Raji (cell line): ENCODE data around the gene C2orf80.

Experiments used
- POLR2A ChIP-seq: IDR thresholded peaks from 2 replicates; pipeline ENCODE4 v1.6.1; 2011; ENCODE audit warnings: low read depth, low read length, control low read depth; ENCODE audit not compliant: insufficient read depth

The C2orf80 gene

DNA sequence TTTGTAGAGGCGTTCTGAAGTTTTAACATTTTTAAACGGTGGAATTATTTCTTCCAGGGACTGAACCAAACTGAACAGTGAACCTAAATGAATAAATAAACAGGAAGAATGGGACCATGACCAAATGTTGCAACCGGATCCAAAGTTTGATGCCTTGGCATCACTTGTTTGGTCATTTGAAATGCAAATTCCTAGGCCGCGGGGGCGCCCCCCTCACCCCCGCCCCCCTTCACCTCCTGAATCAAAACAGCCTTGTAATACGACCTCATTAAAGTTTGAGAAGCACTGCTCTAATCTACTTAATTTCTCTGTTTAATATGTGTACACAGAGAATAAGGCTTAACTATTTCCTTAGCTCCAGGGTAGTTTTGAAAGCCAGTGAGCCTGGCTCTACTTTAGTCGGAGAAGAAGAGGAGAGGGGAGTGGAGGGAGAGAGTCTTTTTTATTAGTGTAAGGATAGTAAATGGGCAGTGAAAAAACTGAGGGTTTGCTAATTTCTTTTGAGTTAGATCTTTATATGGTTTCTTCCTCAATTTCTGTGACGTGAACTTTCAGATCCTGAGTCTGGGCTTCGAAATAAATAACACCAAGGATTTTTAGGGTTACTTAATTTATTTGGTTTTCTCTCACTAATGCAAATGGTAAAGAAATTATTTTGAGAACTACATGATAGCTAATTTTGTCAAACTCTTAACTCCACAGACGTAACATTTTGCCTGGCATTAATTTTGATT is 5.7 kb downstream of the C2orf80 start:
- no peak for TF ChIP-seq POLR2A

DNA sequence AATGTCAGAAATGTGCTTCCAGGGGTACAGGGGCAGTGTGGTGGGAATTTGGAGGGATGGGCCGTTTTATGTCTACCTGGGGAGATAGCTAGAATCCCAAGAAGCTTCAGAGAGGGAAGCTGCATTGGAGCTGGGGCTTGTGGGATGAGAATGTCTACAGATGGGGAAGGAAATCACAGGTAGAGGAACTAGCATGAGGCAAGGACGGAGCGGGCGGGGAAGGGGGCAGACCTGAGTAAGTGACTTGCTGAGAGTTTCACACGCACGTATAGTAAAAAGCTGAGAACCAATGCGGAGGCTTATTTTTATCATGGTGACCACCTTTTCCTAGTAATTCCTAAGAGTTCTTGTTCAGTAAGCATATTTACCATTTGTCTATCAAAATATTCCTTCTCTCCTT is 6.3 kb downstream of the C2orf80 start:
- TF ChIP-seq POLR2A, result no peak

DNA sequence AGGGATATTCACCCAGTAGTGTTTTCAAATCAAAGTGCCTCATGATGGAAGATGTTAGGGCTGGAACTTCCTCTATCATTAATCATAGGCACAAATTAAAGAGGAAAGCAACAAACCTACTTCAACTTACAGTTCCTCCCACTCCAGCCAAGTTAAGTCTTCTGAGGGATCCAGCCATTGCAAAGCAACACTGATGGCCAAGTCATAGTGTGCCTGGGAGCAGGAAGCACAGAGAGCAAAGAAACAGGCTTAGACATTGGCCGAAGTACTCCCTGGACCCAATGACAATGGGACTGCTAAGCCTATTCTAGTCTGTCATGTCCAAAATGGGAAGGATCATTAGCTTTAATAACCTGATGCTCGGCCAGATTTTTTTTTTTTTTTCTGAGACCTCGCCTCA is 7.0 kb downstream of the C2orf80 start:
- no peak for TF ChIP-seq POLR2A

DNA sequence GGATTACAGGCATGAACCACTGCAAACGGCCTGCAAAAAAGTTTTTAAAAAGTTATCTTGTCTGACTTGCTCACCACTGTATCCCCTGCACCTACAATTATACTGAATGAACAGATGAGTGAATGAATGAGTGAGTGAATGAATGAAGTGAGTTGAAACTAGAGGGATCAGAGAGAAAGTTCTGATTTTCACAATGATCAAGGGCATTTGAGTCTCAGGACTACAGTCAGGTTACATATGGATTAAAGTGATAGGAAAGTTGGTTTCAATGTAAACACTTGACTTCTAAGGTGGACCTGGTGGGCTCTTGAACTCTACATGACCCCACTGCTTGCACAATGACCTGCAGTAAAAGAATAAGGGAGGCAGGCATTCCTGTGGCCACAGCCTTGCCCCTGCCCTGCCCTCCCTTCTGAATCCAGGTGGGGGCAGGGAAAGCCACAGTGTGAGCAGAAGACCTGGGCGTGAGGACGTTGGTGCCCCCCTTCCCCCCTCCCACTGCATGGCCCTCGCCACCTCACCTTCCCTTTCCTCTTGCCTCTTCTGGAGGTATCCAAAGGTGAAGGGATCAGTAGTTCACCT is 10.7 kb downstream of the C2orf80 start:
- no peak for TF ChIP-seq POLR2A

DNA sequence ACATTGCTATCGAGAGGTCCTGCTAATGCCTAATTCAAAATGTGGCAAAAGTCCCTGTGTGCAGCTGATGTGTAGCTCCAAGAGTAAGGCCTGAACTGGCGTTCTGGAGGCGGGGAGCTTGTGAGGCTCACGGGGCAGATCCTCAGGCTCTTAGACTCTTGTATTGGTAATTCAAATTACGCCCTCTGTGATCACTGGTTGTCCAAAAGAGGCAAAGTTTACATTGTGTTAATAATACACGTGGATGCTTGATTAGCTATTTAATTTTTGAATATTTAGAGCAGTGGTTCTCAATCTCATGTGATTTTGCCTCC is 14.0 kb downstream of the C2orf80 start:
- no peak for TF ChIP-seq POLR2A

DNA sequence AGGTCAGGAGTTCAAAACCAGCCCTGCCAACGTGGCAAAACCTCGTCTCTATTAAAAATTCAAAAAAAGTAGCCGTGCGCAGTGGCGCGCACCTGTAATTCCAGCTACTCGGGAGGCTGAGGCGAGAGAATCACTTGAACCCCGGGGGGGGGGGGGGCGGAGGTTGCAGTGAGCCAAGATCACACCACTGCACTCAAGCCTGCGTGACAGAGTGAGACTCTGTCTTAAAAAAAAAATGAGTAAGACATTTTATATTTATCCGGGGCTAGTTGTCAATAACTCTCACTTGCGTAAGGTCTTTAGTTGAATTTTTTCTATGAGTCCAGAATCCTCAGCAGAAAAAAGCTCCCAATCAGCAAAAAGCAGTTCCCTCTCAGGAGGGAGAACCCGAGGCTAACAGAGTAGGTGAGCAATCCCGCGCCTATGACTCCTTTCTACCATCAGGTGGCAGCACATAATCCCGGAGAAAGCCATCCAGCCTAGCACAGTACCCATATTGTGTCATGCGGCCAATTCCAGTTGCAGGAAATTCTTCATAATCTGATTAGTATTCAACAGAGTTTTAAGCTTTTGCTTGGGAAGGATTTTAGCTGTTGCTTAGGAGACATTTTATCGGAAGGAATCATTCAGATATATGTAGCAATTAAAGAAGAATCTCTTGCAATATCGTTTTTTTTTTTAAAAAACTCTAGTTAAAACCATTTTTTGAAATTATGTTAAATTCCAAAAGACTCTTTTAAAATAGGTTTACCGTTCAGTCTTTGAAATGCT is 14.6 kb downstream of the C2orf80 start:
- no peak for TF ChIP-seq POLR2A

DNA sequence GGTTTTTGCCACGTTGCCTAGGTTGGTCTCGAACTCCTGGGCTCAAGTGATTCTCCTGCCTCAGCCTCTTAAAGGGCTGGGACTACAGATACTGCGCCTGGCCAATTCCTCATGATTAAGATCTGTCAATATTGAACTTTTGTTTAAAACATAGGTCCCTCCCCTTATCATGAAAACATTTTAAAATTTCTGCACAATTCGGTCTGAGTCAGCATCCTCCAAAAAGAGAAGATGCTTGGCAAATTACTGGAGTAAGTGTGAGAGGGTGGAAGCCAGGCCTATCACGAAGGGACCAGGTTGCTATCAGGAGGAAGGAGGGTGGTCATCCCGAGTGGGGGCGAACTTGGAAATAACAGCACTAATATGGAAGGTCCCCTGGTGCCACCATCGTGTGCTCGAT is 15.7 kb downstream of the C2orf80 start:
- no peak for TF ChIP-seq POLR2A

DNA sequence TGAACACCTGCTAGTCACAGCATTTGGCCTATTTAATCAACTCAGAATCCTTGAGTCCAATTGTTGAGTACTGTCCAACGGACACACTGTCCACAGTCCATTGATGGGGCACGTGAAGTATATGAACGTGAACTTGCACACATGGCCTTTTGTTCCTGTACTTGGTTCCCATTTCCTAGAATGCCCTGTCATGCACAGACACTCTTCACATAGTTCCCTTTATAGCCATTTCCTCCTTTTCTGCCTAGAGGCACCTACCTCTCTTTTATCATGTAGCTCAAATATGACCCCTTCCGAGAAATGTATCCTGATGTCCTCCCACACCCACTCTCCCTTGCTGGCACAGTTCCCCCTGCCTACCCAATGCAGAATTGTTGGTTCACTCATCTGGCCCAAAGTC is 17.7 kb downstream of the C2orf80 start:
- no peak for TF ChIP-seq POLR2A

DNA sequence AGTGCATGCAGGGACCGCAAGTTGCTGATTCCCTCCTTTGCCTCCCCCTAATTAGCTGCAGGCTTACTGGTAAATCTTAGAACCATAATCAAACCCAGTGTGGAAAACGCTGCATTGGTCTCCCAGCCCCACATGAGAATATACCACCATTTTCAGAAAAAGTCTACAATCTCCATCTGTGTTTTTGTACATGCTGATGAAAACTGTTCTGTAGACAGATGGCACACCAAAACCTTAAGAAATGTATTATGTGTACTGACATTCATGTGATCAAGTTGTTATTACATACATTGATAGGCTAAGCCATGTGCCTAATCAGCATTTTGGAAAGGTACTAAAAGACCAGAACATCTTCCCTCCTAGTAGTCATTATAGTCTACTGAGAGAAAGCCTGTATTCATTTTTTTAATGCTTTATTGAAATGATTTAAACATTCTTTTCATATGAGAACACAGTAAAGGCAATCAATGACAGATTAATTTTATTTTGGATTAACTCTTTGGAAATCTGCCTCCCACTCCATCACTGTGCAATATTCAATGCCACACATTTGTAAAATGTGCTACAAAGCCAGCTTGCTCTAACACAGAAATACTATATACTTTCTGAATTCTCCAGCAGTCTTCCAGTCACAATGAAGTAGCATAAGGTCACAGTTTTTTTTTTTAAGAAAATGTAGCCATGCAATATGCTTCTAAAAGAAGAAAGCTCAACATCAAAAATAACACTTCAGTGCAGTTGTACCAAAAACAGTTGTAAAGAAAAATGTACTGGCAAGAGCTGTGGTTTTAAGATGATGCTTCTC is 24.7 kb downstream of the C2orf80 start:
- TF ChIP-seq POLR2A, result no peak

DNA sequence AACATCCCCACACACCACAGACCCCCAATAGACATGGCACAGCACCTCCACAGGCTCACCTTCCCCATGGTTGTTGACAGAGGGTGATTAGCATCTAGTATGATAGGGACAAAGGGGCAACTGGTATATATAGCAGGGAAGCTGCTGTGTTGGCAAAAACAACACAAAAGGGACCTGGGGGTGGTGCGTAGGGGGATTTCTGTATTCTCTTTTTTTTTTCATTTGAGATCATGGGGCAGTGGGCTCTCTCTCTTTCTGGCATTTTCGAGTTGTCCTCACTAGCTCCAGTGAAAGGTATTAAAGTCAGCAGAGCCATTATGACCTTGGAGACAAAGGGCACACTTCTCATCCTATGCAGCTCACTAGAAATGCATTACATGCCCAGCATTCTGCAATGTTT is 26.3 kb downstream of the C2orf80 start, which contains the start of gene CRYGA:
Gene CRYGA (minus strand): TSS at position 101 of the 400 bp plus-strand sequence. CDS start 33 bp downstream, at position 68.
- no peak for TF ChIP-seq POLR2A

DNA sequence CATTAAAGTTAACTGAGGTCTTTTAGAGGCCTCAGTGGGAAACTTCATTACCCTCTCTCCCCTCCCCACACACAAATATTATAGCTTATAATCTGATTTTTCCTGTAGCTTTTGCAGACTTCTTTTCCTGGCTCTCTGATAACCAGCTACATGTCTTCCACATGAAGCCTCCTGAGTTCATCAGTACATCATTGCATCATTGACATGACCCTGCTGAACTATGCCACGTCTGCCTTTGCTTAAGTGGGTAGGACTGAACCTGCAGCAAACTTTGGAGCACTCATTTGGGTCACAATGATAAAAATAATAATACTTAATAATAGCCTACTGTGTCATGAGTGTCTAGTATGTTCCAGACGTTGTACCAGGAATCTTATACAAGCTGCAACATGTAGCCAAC is 33.4 kb downstream of the C2orf80 start:
- no peak for TF ChIP-seq POLR2A

DNA sequence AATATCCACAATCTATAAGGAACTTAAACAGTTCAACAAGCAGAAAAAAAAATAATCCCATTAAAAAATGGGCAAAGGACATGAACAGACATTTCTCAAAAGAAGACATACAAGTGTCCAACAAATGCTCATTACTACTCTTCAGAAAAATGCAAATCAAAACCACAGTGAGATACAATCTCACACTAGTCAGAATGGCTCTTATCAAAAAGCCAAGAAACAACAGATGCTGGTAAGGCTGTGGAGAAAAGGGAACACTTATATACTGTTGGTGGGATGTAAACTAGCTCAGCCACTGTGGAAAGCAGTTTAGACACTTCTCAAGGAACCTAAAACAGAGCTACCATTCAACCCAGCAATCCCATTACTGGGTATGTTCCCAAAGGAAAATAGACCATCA is 36.7 kb downstream of the C2orf80 start:
- no peak for TF ChIP-seq POLR2A

DNA sequence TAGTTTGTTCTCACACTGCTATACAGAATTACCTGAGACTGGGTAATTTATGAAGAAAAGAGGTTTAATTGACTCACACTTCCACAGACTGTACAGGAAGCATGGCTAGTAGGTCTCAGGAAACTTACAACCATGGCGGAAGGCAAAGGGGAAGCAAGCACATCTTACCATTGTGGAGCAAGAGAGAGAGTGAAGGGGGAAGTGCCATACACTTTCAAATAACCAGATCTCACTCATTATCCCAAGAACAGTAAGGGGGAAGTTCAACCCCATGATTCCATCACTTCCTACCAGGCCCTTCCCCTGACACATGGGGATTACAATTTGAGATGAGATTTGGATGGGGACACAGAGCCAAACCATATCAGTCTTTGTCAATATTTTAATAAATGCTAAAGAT is 38.9 kb downstream of the C2orf80 start:
- no peak for TF ChIP-seq POLR2A

DNA sequence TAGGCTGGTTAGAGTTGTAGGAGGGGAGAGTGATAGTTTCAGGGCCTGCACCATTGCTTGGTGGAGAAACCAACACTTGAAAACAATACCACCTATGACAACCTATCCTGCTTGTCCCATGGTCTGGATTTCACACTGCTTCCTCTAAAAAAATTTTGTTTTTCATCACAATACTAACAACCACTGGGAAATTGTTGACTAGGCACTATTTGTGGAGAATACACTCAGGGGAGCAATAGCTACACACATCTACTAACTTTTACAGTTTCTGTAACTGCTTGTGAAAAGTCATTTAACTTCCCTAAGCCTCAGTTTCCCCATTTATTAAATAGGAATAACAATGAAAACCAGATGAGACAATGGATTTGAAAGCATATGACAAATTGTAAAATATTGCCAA is 39.7 kb downstream of the C2orf80 start:
- no peak for TF ChIP-seq POLR2A

DNA sequence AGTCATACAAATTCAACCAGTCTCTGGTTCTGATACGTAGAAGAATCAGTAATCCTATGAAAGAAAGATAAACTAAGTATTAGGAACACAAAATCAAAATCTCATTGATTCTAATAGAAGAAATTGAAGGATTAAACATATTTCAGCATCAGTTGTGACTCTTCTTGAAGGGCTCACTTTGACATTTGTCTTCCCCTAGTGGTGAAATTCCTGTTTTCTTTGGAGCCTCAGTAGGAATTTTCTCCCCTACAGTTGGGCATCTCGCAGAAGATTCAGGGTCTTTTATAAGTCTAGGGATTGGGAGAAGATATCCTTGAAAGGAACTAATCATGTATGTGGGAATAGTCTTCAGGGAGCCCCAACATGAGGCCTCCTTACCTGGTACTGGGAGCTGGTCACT is 41.0 kb downstream of the C2orf80 start:
- no peak for TF ChIP-seq POLR2A
